Dedifferentiated amniotic fluid mesenchymal stem cell (primary cell): Measurements from ENCODE around the gene TBC1D3I.
"Not testable (repeated sequence)": the region's sequence is repeated elsewhere in the genome, so short reads cannot be mapped to it uniquely, and the experiment has no call there.

Experiments used
- DNase-seq: peaks from one replicate; pipeline ENCODE4 v3.0.0-alpha.2; 2016; ENCODE audit errors: extremely low spot score

Gene TBC1D3I

DNA sequence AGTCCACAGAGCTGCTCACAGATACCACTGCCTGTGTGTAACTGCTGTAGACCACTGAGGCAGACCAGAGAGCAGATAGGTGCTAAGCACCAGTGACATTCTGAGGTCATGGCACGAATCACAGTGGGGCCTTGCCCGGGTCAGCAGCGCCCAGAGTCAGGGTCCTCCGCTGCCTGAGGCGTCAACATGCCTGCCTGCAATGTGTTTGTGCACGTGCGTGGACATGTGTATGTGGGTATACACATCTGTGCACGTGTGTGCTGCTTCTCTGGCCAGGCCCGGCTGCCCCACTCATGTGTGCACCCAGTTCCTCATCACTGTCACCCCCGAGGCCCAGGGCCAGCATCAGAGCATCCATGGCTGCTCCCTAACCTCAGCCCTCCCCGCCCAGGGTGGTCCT lies at the start of gene TBC1D3I:
TSS of gene TBC1D3I (minus strand) at position 101 of the 400 bp plus-strand sequence. CDS start 1,585 bp downstream, outside the sequence.
- not testable (repeated sequence) for DNase-seq

DNA sequence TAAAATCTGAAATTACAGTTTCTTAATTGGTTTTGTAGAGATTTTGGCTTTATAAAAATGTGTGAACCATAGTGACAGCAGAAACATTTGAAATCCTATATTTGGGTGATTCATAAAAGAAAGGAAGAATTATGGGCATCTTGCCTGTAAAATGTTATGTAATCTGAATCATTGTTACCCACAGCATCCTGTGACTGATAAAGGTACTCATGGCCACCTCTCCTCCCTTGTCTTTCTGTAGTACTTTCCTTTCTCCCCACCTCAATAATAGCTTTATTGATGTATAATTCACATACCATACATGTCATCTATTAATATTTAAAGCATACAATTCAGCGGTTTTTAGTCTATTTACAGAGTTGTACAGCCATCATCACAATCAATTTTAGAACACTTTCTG lies 30.8 kb upstream of the TBC1D3I start:
- not testable (repeated sequence) for DNase-seq

DNA sequence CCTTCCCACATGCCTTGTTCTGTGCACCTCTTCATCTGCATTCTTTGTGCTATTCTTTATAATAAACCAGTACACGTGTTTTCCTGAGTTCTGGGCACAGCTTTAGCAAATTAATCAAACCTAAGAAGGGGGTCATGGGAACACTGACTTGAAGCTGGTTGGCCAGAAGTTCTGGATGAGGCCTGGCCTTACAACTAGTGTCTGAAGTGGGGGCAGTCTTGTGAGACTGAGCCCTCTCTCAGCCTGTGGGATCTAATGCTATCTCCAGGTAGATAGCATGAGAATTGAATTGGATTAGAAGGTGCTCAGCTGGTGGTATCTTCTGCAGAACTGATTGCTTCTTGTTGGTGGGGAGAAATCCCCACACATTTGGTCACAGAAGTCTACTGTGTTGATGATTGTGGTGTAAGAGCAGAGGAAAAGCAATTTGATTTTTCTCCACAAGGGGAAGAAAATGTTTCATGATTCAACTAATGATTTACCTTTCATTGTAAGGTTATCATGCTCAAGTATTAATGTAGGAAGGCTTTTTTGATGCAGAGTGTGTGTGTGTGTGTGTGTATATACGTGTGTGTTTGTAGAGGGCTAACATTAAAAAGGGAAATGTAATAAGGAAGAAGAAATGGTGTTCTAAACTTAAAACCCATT lies 25.7 kb upstream of the TBC1D3I start:
- DNase-seq: not testable (repeated sequence)

DNA sequence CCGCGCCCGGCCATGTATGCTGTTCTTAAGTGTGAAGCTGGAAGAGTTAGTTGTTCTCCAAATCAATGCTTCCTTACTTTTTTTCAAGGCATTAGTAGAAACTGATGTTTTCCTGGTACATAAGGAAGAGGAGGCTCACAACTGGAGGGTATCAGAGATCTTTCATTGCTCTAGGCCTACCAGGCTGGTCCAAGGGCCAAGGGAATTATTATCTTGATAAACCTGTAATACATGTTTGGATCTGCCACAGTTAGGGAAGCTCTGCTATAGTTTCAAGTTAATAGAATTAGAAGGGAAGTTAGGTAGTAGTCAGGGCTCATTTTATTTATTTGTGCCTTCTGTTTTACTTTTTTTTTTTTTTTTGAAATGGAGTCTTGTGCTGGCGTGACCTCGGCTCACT lies 19.8 kb upstream of the TBC1D3I start:
- not testable (repeated sequence) for DNase-seq

DNA sequence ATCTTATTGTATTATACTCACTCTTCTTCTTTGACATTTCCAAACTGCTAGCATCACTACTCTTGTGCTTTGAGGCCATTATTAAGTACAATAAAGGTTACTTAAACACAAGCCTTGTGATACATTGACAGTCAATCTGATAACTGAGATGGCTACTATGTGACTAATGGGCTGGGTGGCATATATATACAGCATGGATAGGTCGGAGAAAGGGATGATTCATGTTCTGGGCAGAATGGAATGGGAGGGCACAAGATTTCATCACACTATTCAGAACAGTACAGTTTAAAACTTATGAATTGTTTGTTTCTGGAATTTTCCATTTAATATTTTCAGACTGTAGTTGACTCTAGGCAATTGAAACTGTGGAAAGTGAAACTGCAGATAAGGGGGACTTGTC lies 18.9 kb upstream of the TBC1D3I start:
- not testable (repeated sequence) for DNase-seq

DNA sequence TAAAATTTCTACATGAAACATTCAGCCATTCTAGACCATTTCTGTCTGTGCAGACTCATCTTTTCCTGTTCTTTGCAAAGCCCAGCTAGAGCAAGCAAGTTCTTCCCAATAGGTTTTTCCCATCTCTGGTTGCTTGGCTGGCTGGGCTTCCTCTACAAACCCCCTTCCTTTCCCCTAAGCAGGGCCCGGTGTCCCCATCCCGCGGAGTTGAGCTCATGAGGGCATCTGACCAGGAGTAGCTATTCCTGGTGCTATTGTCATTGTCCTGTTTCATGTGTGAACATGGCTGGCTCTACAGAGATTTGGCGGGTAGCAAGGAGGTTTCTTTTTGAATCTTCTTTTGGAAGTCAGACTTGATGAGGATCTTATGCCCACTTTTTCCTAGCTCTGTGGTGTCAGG lies 22.3 kb downstream of the TBC1D3I start:
- not testable (repeated sequence) for DNase-seq

DNA sequence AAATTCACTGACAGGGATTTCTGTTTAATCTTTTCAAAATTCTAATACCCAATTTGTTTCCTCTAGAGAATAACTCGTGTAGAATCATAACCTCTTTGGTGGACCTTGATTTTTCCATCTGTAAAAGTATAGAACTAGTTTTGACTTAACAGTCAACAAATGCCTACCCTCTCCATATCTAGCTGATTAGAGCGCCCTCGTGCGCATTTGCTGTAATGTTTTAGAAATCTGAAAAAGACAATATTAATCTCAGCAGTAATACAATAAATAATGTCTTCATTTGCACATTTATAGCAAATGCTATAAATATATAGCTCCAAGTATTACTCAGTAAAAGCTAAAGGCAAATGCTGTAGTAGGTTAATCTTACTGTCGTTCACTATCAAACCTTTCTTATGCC lies 34.7 kb downstream of the TBC1D3I start:
- not testable (repeated sequence) for DNase-seq

DNA sequence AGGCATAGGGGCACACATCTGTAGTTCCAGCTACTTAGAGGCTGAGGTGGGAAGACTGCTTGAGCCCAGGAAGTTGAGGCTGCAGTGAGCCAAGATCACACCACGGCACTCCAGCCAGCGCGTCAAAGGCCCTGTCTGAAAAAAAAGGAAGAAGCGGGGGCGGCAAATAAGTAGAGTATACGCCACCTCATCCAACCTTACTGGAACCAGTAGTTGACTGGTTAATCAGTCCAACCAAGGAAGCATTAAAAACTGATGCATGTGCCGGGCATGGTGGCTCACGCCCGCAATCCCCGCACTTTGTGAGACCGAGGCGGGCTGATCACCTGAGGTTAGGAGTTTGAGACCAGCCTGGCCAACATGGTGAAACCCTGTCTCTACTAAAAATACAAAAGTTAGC lies 41.4 kb downstream of the TBC1D3I start:
- not testable (repeated sequence) for DNase-seq

DNA sequence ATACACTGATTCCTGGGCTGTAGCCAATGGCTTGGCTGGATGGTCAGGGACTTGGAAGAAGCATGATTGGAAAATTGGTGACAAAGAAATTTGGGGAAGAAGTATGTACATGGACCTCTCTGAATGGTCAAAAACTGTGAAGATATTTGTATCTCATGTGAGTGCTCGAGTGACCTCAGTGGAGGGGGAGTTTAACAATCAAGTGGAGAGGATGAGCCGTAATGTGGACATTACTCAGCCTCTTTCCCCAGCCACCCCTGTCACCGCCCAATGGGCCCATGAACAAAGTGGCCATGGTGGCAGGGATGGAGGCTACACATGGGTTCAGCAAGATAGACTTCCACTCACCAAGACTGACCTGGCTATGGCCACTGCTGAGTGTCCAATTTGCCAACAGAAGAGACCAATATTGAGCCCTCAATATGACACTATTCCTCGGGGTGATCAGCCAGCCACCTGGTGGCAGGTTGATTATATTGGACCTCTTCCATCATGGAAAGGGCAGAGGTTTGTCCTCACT lies 42.7 kb downstream of the TBC1D3I start:
- not testable (repeated sequence) for DNase-seq

DNA sequence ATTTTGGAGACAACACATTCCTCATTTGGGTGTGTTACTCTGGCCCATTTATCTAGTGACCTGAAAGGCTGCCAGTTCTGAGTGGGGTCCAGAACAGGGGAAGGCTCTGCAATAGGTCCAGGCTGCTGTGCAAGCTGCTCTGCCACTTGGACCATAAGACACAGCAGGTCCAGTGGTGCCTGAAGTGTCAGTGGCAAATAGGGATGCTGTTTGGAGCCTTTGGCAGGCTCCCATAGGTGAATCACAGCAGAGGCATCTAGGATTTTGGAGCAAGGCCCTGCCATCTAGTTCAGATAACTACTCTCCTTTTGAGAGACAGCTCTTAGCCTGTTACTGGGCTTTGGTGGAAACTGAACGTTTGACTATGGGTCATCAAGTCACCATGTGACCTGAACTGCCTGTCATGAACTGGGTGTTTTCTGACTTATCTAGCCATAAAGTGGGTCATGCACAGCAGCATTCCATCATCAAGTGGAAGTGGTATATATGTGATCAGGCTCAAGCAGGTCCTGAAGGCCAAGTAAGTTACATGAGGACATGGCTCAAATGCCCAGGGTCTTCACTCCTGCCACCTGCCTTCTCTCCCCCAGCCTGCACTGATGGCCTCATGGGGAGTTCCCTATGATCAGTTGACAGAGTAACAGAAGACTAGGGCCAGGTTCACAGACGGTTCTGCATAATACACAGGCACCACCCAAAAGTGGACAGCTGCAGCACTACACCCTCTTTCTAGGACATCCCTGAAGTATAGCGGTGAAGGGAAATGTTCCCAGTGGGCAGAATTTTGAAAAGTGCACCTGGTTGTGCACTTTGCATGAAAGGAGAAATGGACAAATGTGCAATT lies 43.4 kb downstream of the TBC1D3I start:
- DNase-seq: not testable (repeated sequence)

DNA sequence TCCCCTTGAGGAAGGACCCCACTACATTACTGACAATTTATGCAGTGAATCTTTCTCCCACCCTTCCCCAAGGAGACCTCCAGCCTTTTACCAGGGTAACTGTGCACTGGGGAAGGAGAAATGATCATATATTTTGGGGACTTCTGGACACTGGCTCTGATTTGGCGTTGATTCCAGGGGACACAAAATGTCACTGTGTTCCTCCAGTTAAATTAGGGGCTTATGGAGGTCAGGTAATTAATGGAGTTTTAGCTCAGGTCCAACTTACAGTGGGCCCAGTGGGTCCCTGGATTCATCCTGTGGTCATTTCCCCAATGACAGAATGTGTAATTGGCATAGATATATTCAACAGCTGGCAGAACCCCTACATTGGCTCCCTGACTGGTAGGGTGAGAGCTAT lies 44.8 kb downstream of the TBC1D3I start:
- not testable (repeated sequence) for DNase-seq

DNA sequence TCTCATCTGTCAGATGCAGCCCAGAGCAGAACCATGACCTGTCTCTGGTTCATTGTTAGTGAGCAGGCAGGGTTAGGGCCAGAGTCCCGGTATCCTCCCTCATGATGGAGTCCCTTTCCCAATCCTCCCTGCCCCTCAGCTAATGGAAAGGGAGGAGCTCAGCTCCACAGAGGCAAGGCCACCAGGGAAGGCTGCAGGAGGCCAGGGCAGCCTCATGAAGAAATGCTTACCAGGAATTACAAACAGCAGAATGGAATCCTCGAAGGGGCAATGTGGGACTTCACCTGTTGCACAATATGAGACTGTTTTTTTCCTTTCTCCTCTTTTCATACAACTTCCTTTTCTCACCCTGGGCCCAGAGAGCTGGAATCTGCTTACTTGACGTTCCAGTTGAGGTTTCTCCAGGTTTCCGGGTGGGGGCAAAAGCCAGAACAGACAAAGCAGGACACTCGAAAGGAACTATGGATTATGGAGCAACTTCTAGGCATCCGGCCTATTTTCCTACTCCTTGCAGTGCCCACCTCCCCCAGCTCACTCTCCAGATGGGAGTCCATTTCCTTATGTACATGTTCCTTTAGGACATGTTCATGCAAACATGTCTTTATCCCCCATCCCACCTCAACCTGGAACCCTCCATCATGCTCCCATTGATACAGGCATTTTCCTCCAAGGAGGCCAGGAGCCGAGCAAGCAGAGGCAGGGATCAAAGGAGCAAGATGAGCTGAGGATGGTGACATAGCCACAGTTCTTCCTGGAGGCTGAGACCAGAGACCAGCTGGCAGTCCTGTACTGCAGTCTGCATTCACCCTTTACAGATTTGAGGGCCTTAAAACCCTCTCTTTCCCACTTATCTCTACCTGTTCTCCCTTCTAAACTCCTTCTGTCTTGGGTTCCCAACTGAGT lies 48.7 kb downstream of the TBC1D3I start:
- not testable (repeated sequence) for DNase-seq

DNA sequence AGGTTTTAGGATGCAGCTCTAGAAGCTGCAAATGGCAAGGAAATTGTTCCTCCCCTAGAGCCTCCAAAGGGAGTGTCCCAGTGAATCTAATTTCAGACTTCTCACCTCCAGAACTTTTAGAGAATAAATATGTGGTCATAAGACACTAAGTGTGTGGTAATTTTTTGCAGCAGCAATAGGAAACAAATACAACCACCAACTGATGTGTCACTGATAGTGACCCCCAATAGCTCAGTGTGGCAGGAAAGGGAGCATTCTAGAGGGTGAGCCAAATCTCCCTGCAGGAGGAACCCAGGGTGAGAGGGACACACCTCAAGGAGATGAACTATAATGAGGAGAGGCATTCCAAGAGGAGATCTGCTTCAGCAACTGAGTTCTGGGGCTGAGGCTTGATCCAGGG lies 49.5 kb downstream of the TBC1D3I start:
- no peak for DNase-seq

DNA sequence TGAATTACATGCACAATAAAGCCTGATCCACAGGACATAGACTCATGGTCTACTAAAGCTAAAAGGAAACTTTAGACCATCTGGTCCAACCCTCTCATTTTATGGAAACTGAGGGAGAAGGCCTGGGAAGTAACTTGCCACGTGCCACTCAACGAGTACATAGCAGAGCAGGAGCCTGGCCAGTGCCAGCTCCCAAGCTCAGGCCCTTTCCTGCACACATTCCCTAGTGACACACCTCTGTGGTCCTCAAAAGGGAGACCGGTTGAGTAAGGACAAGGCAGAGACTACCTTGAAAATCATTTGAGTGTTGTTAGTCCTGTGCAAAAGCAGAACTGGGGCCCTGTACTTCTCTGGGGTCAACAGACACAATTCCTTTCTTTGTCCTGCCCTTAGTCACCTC lies 50.7 kb downstream of the TBC1D3I start:
- no peak for DNase-seq

DNA sequence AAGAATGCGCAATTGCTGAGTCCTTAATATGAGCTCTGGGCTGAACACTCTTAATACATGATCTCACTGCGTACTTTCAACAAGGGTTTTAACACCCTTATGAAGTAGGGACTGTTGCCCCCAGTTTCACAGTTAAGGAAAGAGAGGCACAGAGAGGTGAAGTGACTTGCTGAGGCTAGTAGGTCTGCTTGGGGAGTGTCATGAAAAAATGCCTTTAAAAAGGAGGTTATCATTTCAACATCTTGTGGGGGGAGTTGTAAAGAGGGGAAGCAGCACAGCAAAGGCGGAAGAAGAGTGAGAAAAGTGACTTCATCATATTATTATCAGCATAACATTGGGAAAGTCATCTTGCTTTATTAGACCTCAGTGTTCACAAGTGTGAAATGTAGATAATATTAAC lies 51.4 kb downstream of the TBC1D3I start:
- DNase-seq: no peak

DNA sequence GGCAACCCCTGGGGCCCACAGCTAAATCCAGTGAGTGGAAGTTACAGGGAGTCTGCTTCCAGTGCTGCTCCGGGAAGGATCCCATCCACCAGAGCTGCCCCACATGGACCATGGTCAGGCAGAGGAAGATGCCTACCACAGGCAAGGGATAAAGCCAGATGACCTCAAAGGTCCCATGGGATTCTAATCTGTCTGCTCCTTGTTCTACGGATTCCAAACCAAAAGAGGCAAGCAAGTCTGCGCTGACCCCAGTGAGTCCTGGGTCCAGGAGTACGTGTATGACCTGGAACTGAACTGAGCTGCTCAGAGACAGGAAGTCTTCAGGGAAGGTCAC lies 52.1 kb downstream of the TBC1D3I start:
- no peak for DNase-seq

DNA sequence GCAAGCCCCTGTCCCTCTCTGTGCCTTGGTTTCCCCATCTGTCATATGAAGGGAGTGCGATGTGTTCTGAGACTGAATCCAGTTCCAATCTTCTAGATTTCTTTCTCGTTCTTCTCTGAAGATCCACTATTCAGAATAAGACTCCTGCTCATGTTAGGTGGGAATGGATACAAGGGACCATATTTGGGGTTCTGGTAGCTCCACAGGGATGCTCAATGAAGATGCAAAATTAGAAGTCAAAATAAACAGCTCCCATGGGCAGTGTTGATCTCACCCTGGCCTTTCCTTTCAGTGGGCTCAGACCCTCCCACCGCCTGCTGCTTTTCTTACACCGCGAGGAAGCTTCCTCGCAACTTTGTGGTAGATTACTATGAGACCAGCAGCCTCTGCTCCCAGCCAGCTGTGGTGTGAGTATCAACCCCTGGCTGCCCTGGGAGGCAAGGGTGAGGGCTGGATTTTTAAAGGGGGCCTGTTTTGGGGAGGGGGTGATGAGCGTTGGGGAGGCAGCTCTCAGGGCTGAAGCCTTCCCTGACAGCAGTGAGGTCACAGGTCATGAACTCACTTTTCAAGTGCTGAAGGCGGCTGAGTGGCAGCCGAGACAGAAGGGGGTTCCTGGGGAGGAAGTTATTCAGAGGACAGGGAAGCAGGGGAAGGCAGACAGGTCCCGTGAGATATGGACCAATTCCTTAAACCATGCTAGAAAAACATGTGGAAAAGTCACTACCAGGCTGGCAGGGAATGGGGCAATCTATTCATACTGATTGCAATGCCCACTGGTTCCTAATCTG lies 52.7 kb downstream of the TBC1D3I start:
- DNase-seq: not testable (repeated sequence)

DNA sequence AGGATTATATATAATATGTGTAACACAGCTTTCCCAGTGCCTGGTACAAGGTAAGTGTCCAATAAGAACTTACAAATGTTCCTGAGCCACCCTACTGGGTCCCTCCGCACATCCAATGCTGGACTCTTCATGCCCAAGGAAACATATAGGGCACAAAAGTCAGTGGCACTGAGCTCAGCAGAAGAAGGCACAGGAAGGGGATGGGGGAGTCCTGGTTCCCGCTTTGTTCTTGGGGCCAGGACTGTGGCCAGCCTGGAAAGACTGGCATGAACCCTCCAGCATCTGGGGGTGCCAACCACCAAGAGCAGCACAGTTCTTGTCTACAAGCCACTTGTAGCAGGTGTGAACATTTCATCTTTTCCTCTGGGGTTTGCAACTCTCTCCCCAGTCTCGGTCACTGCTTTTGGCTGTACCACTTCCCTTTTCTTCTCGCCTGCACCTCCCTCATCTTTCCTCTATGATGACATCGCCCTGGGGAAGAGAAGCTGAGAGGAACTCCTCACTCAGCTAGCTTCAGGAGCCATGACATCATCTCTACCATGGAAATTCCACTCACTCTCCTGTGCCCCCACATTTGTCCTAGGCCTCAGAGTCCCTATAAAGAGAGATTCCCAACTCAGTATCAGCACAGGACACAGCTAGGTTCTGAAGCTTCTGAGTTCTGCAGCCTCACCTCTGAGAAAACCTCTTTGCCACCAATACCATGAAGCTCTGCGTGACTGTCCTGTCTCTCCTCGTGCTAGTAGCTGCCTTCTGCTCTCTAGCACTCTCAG lies 53.7 kb downstream of the TBC1D3I start, which contains the start of gene CCL4L2:
TSS of gene CCL4L2 (plus strand) at position 625 of the 773 bp plus-strand sequence.
- DNase-seq: not testable (repeated sequence)

DNA sequence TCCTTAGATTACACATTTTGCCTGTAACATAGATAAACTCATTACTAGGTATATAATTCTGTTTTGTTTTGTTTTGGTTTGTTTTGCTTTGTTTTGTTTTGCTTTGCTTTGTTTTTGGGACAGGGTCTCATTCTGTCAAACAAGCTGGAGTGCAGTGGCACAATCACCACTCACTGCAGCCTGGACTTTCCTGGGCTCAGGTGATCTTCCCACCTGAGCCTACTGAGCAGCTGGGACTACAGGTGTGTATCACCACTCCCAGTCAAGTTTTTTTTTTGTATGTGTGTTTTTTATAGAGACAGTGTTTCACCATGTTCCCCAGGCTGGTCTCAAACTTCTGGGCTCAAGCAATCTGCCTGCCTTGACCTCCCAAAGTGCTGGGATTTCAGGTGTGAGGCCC lies 54.8 kb downstream of the TBC1D3I start:
- no peak for DNase-seq

DNA sequence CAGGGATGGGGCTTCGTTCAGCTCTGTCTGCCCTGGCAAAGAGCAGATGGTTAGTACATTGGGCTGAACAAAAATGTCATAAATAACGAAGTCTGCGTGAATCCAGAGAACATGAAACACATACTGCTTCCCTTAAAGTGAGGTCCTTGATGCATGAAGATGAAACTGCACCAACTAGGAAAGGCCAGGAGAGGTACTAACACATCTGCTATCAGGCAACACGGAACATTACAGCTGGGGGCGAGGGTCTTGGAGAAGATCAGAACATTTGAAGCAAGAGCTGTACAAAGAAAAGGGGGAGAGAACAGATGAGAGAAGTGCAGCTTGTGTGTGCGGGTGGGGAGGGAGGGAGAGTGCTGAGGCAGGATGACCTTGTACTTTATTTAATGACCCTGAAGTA lies 57.0 kb downstream of the TBC1D3I start:
- DNase-seq: not testable (repeated sequence)
